Measurements from ENCODE around the gene ROR2.

ROR2 gene

DNA sequence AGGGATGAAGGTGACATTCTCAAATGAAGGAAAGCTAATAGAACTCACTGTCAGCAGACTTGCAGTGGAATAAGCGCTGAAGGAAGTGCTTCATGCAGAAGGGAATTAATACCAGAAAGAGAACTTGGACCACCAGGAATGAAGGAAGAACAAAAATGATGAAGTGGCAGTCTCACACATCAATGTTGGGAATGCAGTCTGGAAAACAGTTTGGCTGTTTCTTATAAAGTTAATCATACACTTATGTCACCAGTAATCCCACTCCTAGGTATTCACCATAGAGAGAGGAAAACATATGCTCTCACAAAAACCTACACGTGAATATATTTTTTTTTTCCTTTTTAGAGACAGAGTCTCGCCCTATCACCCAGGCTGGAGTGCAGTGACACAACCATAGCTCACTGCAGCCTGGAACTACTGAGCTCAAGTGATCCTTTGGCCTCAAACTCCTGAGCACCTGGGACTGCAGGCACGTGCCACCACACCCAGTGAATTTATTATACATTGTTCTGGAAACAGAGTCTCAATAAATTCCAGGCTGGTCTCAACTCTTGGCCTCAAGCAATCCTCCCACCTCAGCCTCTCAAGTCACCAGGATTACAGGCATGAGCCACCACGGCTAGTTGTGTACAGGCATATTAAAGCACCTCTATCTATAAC is 81.2 kb downstream of the ROR2 start:
- H3K9me3 Mint-ChIP-seq, result no peaks in the 10 kb centered on the region
- peaks cover 70% of the 10 kb centered on the region for H3K4me1 Mint-ChIP-seq
- H3K36me3 Mint-ChIP-seq (ENCODE audit: low read depth), result peaks cover 6% of the 10 kb centered on the region
- no peaks in the 10 kb centered on the region for H3K27me3 Mint-ChIP-seq (ENCODE audit: low read depth)
- no peak overlapping the region for H3K4me3 Mint-ChIP-seq
- TF ChIP-seq, protein P1, sequence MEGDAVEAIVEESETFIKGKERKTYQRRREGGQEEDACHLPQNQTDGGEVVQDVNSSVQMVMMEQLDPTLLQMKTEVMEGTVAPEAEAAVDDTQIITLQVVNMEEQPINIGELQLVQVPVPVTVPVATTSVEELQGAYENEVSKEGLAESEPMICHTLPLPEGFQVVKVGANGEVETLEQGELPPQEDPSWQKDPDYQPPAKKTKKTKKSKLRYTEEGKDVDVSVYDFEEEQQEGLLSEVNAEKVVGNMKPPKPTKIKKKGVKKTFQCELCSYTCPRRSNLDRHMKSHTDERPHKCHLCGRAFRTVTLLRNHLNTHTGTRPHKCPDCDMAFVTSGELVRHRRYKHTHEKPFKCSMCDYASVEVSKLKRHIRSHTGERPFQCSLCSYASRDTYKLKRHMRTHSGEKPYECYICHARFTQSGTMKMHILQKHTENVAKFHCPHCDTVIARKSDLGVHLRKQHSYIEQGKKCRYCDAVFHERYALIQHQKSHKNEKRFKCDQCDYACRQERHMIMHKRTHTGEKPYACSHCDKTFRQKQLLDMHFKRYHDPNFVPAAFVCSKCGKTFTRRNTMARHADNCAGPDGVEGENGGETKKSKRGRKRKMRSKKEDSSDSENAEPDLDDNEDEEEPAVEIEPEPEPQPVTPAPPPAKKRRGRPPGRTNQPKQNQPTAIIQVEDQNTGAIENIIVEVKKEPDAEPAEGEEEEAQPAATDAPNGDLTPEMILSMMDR (IDR thresholded peaks at IDR 0.05; ENCODE audit: unreplicated experiment in 3 of 3), result no peak
- peak overlapping the region in 1 of 3 experiments; percentile 10 for H3K27ac Mint-ChIP-seq

DNA sequence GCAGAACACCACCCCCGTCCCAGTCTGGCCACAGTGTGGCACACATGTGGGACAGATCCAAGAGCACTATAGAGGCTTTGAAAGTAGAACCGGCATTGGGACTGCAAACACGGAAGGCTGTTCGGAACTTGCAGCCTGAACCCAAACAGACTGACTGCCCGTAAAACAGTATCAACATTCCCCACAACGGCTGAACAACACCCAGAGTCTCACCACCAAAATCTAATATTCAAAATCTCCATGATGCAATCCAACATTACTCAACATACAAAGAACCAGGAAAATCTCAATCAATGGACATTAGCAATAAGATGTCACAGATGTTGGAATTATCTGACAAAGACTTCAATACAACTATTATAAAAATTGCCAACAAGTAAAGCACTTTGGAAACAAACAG is 82.3 kb downstream of the ROR2 start:
- Mint-ChIP-seq H3K27me3 (ENCODE audit: low read depth) (no peaks in the 10 kb centered on the region), H3K27ac (no peak overlapping the region), H3K4me1 (peaks cover 67% of the 10 kb centered on the region), H3K36me3 (ENCODE audit: low read depth) (peaks cover 6% of the 10 kb centered on the region), H3K9me3 (no peaks in the 10 kb centered on the region), H3K4me3 (no peak overlapping the region)
- TF ChIP-seq, protein P1 (IDR thresholded peaks at IDR 0.05; ENCODE audit: unreplicated experiment in 3 of 3), result no peak

DNA sequence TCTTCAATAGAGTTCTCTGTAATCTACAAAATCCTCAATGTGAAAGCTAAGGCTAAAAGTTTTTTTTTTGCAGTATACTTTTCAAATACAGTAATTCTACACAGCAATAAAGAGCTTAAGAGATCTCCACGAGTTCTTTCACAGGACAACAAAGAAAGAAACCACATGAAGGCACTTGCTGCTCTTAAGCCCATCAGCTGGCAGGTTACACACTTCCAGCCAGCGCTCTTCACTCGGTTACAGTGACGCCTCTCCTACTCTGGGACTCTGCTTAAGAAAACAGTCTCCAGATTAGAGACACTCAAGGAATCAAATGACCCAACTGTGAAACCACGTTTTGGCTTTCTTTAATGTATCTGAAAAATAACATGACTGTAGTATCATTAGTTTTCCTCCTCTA is 85.0 kb downstream of the ROR2 start:
- peak overlapping the region in 2 of 3 experiments; percentile 4 to 37 for H3K4me3 Mint-ChIP-seq
- H3K27me3 Mint-ChIP-seq (ENCODE audit: low read depth), result no peaks in the 10 kb centered on the region
- peaks cover 55% of the 10 kb centered on the region for H3K4me1 Mint-ChIP-seq
- H3K36me3 Mint-ChIP-seq (ENCODE audit: low read depth), result peaks cover 4% of the 10 kb centered on the region
- H3K9me3 Mint-ChIP-seq, result no peaks in the 10 kb centered on the region
- peak overlapping the region; percentile 37 to 74 (median 62) for H3K27ac Mint-ChIP-seq
- TF ChIP-seq, protein P1 (IDR thresholded peaks at IDR 0.05; ENCODE audit: unreplicated experiment in 3 of 3), result no peak

DNA sequence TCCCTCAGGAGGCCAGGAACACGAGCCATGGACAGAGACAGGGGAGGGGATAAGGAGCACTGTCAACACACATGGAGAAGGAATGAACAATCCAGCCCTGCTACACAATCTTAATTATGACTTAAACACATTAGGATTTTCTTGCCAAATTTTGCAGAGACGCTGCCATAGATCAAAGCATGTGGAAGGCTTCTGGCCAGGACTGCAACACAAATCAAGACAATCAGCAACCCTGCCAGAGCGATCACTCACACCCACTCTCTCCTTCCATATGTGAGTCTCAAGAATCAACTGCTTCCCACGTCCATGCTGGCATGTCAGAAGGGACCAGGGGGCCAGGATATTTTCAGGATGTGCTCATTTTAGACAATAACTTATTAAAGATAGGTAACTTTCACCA is 85.6 kb downstream of the ROR2 start:
- no peaks in the 10 kb centered on the region for H3K27me3 Mint-ChIP-seq (ENCODE audit: low read depth)
- no peak overlapping the region for H3K4me3 Mint-ChIP-seq
- H3K9me3 Mint-ChIP-seq, result no peaks in the 10 kb centered on the region
- TF ChIP-seq, protein P1 (IDR thresholded peaks at IDR 0.05; ENCODE audit: unreplicated experiment in 3 of 3), result no peak
- H3K36me3 Mint-ChIP-seq (ENCODE audit: low read depth), result peaks cover 4% of the 10 kb centered on the region
- H3K4me1 Mint-ChIP-seq, result peaks cover 49% of the 10 kb centered on the region
- peak overlapping the region; percentile 37 to 74 (median 62) for H3K27ac Mint-ChIP-seq

DNA sequence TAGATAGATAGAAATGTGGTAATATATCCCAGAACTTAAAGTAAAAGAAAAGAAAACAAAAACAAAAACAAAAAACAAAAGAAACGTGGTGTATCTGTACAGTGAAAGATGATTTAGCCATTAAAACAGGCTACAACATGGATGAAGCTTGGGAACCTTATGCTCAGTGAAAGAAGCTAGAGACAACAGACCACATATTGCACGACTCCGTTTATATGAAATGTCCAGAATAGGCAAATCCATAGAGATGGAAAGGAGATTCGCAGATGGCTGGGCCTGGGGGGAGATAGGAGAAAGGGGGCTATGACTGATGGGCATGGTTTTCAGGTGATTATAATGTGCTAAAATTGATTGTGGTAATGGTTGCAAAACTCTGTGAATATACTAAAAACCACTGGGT is 86.6 kb downstream of the ROR2 start:
- Mint-ChIP-seq H3K27me3 (ENCODE audit: low read depth) (peaks cover 2% of the 10 kb centered on the region), H3K36me3 (ENCODE audit: low read depth) (peaks cover 8% of the 10 kb centered on the region), H3K4me1 (peaks cover 45% of the 10 kb centered on the region), H3K27ac (peak overlapping the region; percentile 23 to 74 (median 54)), H3K4me3 (no peak overlapping the region), H3K9me3 (no peaks in the 10 kb centered on the region)
- TF ChIP-seq, protein P1 (IDR thresholded peaks at IDR 0.05; ENCODE audit: unreplicated experiment in 3 of 3), result no peak
